B cell (primary cell): ENCODE data around the gene EXOC4.

Experiments
- EZH2 ChIP-seq: IDR thresholded peaks from 2 replicates; pipeline ENCODE4 v1.6.1; 2012; ENCODE audit warnings: borderline replicate concordance, low read depth, mild to moderate bottlenecking, moderate library complexity, low read length; ENCODE audit not compliant: insufficient read depth, poor library complexity, severe bottlenecking
- TF ChIP-seq, protein P1 (sequence below): fragments of 200-600 bp; IDR thresholded peaks from one replicate; pipeline ENCODE4 v1.8.0; 2022; ENCODE audit warnings: antibody characterized with exemption, mild to moderate bottlenecking

DNA sequence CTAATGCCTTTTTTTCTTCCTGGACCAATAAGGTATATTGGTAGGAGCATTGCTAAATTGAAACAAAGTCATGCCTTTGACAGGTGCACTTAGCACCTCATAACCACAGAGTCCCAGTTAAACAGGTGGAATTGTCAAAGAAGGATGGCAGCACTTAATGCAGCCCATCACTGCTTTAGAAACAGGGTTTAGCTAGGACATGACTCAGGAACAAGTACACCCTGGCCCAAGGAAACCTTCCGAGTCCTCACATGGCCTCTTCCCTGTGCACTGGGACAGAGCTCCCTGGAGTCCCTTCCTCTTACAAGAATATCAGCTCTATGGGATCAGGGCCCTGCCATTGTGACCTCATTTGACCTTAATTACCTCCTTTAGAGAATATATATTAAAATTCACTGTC is 382.7 kb downstream of the EXOC4 start:
- TF ChIP-seq, protein P1, sequence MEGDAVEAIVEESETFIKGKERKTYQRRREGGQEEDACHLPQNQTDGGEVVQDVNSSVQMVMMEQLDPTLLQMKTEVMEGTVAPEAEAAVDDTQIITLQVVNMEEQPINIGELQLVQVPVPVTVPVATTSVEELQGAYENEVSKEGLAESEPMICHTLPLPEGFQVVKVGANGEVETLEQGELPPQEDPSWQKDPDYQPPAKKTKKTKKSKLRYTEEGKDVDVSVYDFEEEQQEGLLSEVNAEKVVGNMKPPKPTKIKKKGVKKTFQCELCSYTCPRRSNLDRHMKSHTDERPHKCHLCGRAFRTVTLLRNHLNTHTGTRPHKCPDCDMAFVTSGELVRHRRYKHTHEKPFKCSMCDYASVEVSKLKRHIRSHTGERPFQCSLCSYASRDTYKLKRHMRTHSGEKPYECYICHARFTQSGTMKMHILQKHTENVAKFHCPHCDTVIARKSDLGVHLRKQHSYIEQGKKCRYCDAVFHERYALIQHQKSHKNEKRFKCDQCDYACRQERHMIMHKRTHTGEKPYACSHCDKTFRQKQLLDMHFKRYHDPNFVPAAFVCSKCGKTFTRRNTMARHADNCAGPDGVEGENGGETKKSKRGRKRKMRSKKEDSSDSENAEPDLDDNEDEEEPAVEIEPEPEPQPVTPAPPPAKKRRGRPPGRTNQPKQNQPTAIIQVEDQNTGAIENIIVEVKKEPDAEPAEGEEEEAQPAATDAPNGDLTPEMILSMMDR, result no peak
- no peak for TF ChIP-seq EZH2
